Measurements from ENCODE around the gene RAB9A.
"Not testable (repeated sequence)": the region's sequence is repeated elsewhere in the genome, so short reads cannot be mapped to it uniquely, and the experiment has no call there.

- not testable (repeated sequence) for TF ChIP-seq CTCF, EP300, POLR2AphosphoS5 (IDR thresholded peaks at IDR 0.05)
Measured at GRCh38 chrX:13679700-13680099, 9.2 kb upstream of the RAB9A start.

Data from sigmoid colon (tissue), 4 donors.